CD4-positive, alpha-beta T cell (primary cell): ENCODE measurements around the gene KAT2B. TPM values are rescaled to one million over a fixed set of nuclear protein-coding genes. Genes with fewer than 3 reads are reported as not detected.

Source experiments
- ATAC-seq: fragments of 200-7000 bp; cut with Tn5 transposase; one replicate; pipeline ENCODE4 v1.10.0; 2022; ENCODE audit warnings: mild to moderate bottlenecking; ENCODE audit not compliant: poor library complexity
- CTCF ChIA-PET: fragments of 350-600 bp; sonication (Branson Sonifier 250); formaldehyde crosslinking; loops from one replicate; lab custom pipeline; 2021; ENCODE audit warnings: antibody characterized with exemption, inconsistent platforms; lab: Charles Lee
- POLR2A ChIA-PET: fragments of 350-600 bp; sonication (Branson Sonifier 250); formaldehyde crosslinking; loops from one replicate; lab custom pipeline; 2021; ENCODE audit warnings: antibody characterized with exemption, inconsistent platforms; lab: Charles Lee
- DNase-seq, 14 experiments: peaks; one replicate each; pipeline ENCODE4 v3.0.0-alpha.2; 2013 to 2020; ENCODE audit warnings: mixed read lengths in 2 of 14
- H3K27ac ChIP-seq, 2 donors: one replicate each; pipeline versions ENCODE4 v1.5.1 to v1.7.0; 2013; ENCODE audit warnings: low read length in 2 of 2, low read depth in 1 of 2, mild to moderate bottlenecking in 1 of 2
- H3K27me3 ChIP-seq, 2 experiments: 1 replicate in 1 of 2; 2 replicates in 1 of 2; pipeline versions ENCODE4 v1.6.1 to v1.7.0; 2013; ENCODE audit warnings: low read length in 2 of 2, control low read depth in 1 of 2, mild to moderate bottlenecking in 1 of 2, moderate library complexity in 1 of 2; ENCODE audit not compliant: insufficient read depth in 2 of 2, control insufficient read depth in 1 of 2
- H3K36me3 ChIP-seq: one replicate; pipeline ENCODE4 v1.6.1; 2013; ENCODE audit warnings: low read length, control low read depth; ENCODE audit not compliant: insufficient read depth
- H3K4me1 ChIP-seq: one replicate; pipeline ENCODE4 v1.6.1; 2013; ENCODE audit warnings: low read length, control low read depth; ENCODE audit not compliant: insufficient read depth
- H3K4me3 ChIP-seq: one replicate; pipeline ENCODE4 v1.5.1; 2013; ENCODE audit warnings: mild to moderate bottlenecking, low read length, moderate library complexity
- H3K9me3 ChIP-seq, 2 experiments: 1 replicate in 1 of 2; 2 replicates in 1 of 2; pipeline versions ENCODE4 v1.6.1 to v1.7.0; 2013; ENCODE audit warnings: low read length in 2 of 2, mild to moderate bottlenecking in 2 of 2, control low read depth in 1 of 2, moderate library complexity in 1 of 2; ENCODE audit not compliant: control insufficient read depth in 1 of 2, insufficient read depth in 1 of 2
- H3K27ac Mint-ChIP-seq: one replicate; pipeline ENCODE4 v1.8.0; 2020; ENCODE audit warnings: mixed read lengths
- H3K27me3 Mint-ChIP-seq: one replicate; pipeline ENCODE4 v1.8.0; 2021; ENCODE audit warnings: mixed read lengths
- H3K36me3 Mint-ChIP-seq: one replicate; pipeline ENCODE4 v1.8.0; 2021; ENCODE audit warnings: low read depth, mixed read lengths
- H3K4me1 Mint-ChIP-seq: one replicate; pipeline ENCODE4 v1.8.0; 2021; ENCODE audit warnings: low read depth, mixed read lengths
- H3K4me3 Mint-ChIP-seq: one replicate; pipeline ENCODE4 v1.8.0; 2020; ENCODE audit warnings: mild to moderate bottlenecking, mixed read lengths
- H3K9me3 Mint-ChIP-seq: one replicate; pipeline ENCODE4 v1.8.0; 2020; ENCODE audit warnings: mixed read lengths
- intact Hi-C, 2 experiments: fragments of 100-400 bp; cut with DNase I in 1 of 2; cut with micrococcal nuclease in 1 of 2; formaldehyde crosslinking; loops; one replicate each; pipeline versions ENCODE4 v1.15.1 to v1.9.0; 2023 to 2025; cut with DNase I, micrococcal nuclease
- total RNA-seq, 174 experiments: library from RNA in 2 of 174; stranded (reverse) in 2 of 174; gene quantifications; one replicate each; pipeline ENCODE4 v1.2.3 and lab custom pipeline; 2021 to 2026
- TF ChIP-seq, protein P1 (sequence below): fragments of 200-600 bp; IDR thresholded peaks from one replicate; pipeline ENCODE4 v1.8.0; 2022; ENCODE audit warnings: antibody characterized with exemption, mild to moderate bottlenecking

KAT2B gene
- total RNA-seq, 2 experiments from 2014 or later, result 50.9 to 54.4 TPM

DNA sequence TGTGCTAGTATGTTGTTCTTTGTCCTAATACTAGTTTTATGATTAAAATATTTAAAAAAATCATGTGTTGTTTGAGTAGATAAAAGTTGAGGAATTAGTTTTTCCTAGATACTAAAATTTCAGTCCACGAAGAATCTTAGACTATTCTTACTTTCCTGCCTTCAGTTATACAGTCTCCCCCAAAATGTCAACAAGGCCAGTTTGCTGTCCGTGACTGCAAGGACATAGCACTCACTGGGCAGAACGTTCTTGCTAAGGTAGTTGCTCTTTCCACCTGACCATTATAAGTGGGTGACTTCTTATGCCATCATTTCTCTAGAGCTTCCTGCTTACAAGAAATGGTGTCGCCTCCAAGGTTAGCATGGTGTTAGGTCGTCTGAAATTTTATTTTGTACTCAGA, 32.8 kb downstream of the KAT2B start:
- TF ChIP-seq, protein P1, sequence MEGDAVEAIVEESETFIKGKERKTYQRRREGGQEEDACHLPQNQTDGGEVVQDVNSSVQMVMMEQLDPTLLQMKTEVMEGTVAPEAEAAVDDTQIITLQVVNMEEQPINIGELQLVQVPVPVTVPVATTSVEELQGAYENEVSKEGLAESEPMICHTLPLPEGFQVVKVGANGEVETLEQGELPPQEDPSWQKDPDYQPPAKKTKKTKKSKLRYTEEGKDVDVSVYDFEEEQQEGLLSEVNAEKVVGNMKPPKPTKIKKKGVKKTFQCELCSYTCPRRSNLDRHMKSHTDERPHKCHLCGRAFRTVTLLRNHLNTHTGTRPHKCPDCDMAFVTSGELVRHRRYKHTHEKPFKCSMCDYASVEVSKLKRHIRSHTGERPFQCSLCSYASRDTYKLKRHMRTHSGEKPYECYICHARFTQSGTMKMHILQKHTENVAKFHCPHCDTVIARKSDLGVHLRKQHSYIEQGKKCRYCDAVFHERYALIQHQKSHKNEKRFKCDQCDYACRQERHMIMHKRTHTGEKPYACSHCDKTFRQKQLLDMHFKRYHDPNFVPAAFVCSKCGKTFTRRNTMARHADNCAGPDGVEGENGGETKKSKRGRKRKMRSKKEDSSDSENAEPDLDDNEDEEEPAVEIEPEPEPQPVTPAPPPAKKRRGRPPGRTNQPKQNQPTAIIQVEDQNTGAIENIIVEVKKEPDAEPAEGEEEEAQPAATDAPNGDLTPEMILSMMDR, result no peak
- Mint-ChIP-seq H3K36me3 (peaks cover 60% of the 10 kb centered on the region), H3K27ac (no peak overlapping the region), H3K9me3 (no peaks in the 10 kb centered on the region), H3K27me3 (no peaks in the 10 kb centered on the region), H3K4me1 (peaks cover 16% of the 10 kb centered on the region), H3K4me3 (no peak overlapping the region)
- Histone ChIP-seq H3K4me3 (no peak overlapping the region), H3K27me3 (no peaks in the 10 kb centered on the region), H3K9me3 (no peaks in the 10 kb centered on the region), H3K27ac (no peak overlapping the region), H3K36me3 (peaks cover 46% of the 10 kb centered on the region), H3K4me1 (peaks cover 2% of the 10 kb centered on the region)
- no peak for DNase-seq
- no peak for ATAC-seq
- intact Hi-C loops, result no loop called here
- ChIA-PET CTCF (no interaction called here), POLR2A (no interaction called here)

DNA sequence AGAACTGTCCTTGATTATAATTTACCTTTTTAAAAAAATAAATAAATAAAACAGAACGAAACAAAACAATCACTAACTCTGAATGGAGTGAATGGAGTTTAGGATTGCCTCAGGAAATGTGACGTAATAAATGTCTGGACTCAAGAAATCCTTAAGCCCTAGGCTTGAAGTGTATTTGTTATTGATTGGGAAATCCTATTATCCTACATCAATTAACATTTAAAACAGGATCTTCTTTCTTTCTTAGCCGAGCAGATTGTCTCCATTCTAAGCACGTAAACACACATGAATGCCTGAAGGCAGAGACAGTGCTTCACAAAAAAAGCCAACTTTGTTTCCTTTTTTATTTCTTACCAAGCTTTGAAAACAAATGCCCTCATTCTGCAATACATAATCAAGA, 33.4 kb downstream of the KAT2B start:
- H3K36me3 Mint-ChIP-seq, result peaks cover 66% of the 10 kb centered on the region
- peaks cover 46% of the 10 kb centered on the region for H3K36me3 ChIP-seq
- POLR2A ChIA-PET, result no interaction called here

DNA sequence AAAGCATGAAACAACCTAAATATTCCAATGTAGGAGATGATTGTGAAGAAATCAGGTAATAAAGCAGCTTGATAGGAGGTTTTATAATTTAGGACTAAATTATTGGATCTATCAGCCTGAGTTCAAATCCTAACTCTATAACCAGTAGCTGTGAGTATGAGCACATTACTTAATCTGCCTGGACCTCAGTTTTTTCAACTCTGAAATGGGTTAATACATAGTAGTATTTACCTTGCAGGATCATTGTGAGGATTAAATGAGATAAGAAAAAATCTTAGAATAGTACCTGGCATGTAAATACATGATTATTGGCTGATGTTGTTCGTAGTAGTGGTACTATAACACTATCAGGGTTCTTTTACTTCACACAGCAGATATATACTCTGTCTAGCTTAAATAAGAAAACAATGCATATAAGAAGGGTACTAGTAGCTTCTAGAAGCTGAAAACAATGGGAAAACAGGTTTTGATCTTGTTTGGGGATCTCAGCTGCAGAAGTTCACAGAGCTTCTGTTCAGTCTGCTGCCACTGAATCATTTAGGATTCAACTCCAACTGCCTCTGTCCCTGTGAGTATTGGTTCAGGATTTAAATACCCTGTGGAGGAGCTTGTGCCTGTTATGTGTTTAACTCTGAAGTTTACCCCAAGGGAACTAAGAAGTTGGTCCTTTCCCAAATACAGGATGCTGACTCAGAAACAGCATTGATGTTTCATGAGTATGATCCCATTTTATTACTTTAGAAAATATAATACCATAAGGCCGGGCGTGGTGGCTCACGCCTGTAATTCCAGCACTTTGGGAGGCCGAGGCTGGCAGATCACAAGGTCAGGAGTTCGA, 34.2 kb downstream of the KAT2B start:
- Mint-ChIP-seq H3K36me3 (peaks cover 71% of the 10 kb centered on the region), H3K27me3 (no peaks in the 10 kb centered on the region), H3K4me1 (peaks cover 4% of the 10 kb centered on the region), H3K9me3 (no peaks in the 10 kb centered on the region), H3K27ac (no peak overlapping the region), H3K4me3 (no peak overlapping the region)
- Histone ChIP-seq H3K4me1 (peaks cover 2% of the 10 kb centered on the region), H3K27ac (no peak overlapping the region), H3K36me3 (peaks cover 49% of the 10 kb centered on the region), H3K9me3 (no peaks in the 10 kb centered on the region), H3K27me3 (no peaks in the 10 kb centered on the region), H3K4me3 (no peak overlapping the region)
- ATAC-seq, result no peak
- intact Hi-C loops, result loop anchor here in 1 of 2 experiments (5.0 kb wide), 1 partner anchor 32 kb away; the partner anchor contains the start of gene KAT2B
- POLR2A ChIA-PET, result no interaction called here
- CTCF ChIA-PET, result interaction anchor here (0.6 to 1.6 kb wide), 4 partner anchors 12 to 70 kb away, joined by 3 read pairs; no protein-coding TSS in a partner anchor
- DNase-seq, result no peak
- TF ChIP-seq, protein P1, result no peak

More for the DNA sequence above, 33.4 kb downstream of the KAT2B start:
- Mint-ChIP-seq H3K4me1 (peaks cover 10% of the 10 kb centered on the region), H3K27me3 (no peaks in the 10 kb centered on the region), H3K27ac (no peak overlapping the region), H3K9me3 (no peaks in the 10 kb centered on the region), H3K4me3 (no peak overlapping the region)
- Histone ChIP-seq H3K9me3 (no peaks in the 10 kb centered on the region), H3K27ac (no peak overlapping the region), H3K4me3 (no peak overlapping the region), H3K4me1 (peaks cover 2% of the 10 kb centered on the region), H3K27me3 (no peaks in the 10 kb centered on the region)
- CTCF ChIA-PET, result interaction anchor here (1.6 kb wide), 1 partner anchor 13 kb away, joined by 3 read pairs; no protein-coding TSS in a partner anchor
- no peak for DNase-seq
- intact Hi-C loops, result no loop called here
- no peak for ATAC-seq
- TF ChIP-seq, protein P1, result no peak
